NB4 (cell line): ENCODE data around the gene NOL9.

Experiments
- CTCF ChIP-seq: IDR thresholded peaks from one replicate; pipeline ENCODE4 v1.5.1; 2012; ENCODE audit warnings: low read depth, low read length
- POLR2A ChIP-seq: IDR thresholded peaks from 2 replicates; pipeline ENCODE4 v1.6.1; 2011; ENCODE audit warnings: mild to moderate bottlenecking; ENCODE audit not compliant: insufficient read length; ENCODE audit errors: extremely low read depth
- TF ChIP-seq, protein P1 (sequence below): IDR thresholded peaks from 2 replicates; pipeline ENCODE4 v1.6.1; 2011; ENCODE audit warnings: low read depth, low read length

- TF ChIP-seq POLR2A (no peak), CTCF (no peak)
- TF ChIP-seq, protein P1, sequence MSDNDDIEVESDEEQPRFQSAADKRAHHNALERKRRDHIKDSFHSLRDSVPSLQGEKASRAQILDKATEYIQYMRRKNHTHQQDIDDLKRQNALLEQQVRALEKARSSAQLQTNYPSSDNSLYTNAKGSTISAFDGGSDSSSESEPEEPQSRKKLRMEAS = no peak
These were observed 31.5 kb upstream of the NOL9 start for GRCh38 chr1:6585841-6586240.
